Loucy (cell line): ENCODE results near the gene CPLANE1.

Source experiments
- H2AFZ ChIP-seq: fragments of 200-600 bp; sonication (generic); 2 replicates; pipeline ENCODE4 v1.6.0; 2016; ENCODE audit warnings: antibody characterized with exemption, mild to moderate bottlenecking, low read length, moderate library complexity
- H3F3A ChIP-seq: fragments of 200-600 bp; 2 replicates; pipeline ENCODE4 v1.6.0; 2016; ENCODE audit warnings: antibody characterized with exemption, low read depth, mild to moderate bottlenecking
- H3K27me3 ChIP-seq: fragments of 200-600 bp; sonication (generic); 2 replicates; pipeline ENCODE4 v1.6.1; 2014; ENCODE audit warnings: low read length, mild to moderate bottlenecking; ENCODE audit not compliant: insufficient read depth, poor library complexity, severe bottlenecking
- H3K36me3 ChIP-seq: fragments of 200-600 bp; sonication (generic); 2 replicates; pipeline ENCODE4 v1.6.1; 2016; ENCODE audit warnings: low read length; ENCODE audit not compliant: insufficient read depth
- H3K4me1 ChIP-seq: fragments of 200-600 bp; sonication (generic); 2 replicates; pipeline ENCODE4 v1.5.1; 2014; ENCODE audit warnings: low read length, mild to moderate bottlenecking; ENCODE audit not compliant: insufficient read depth, poor library complexity, severe bottlenecking
- H3K4me2 ChIP-seq: fragments of 200-600 bp; sonication (generic); 2 replicates; pipeline ENCODE4 v1.6.0; 2014; ENCODE audit warnings: antibody characterized with exemption, low read length, low read depth, mild to moderate bottlenecking; ENCODE audit not compliant: poor library complexity, severe bottlenecking
- H3K4me3 ChIP-seq: fragments of 200-600 bp; sonication (generic); 2 replicates; pipeline ENCODE4 v1.5.1; 2014; ENCODE audit warnings: low read length, mild to moderate bottlenecking, mixed read lengths; ENCODE audit not compliant: poor library complexity, severe bottlenecking
- H3K79me2 ChIP-seq: fragments of 200-600 bp; sonication (generic); 2 replicates; pipeline ENCODE4 v1.6.1; 2014; ENCODE audit warnings: low read length; ENCODE audit not compliant: insufficient read depth
- H3K9ac ChIP-seq: fragments of 200-600 bp; sonication (generic); 2 replicates; pipeline ENCODE4 v1.6.0; 2014; ENCODE audit warnings: mild to moderate bottlenecking, low read depth, low read length, moderate library complexity; ENCODE audit not compliant: poor library complexity, severe bottlenecking
- H3K9me2 ChIP-seq: fragments of 200-600 bp; sonication (generic); replicated peaks from 2 replicates; pipeline ENCODE4 v1.6.1; 2016; ENCODE audit warnings: low read depth, low read length, mixed read lengths
- H3K9me3 ChIP-seq: fragments of 200-600 bp; sonication (generic); 2 replicates; pipeline ENCODE4 v1.6.1; 2014; ENCODE audit warnings: mild to moderate bottlenecking, antibody characterized with exemption, low read length, low read depth; ENCODE audit not compliant: insufficient read depth
- H4K20me1 ChIP-seq: fragments of 200-600 bp; sonication (generic); 2 replicates; pipeline ENCODE4 v1.6.0; 2014; ENCODE audit warnings: antibody characterized with exemption, low read length, mild to moderate bottlenecking; ENCODE audit not compliant: insufficient read depth, poor library complexity, severe bottlenecking
- EZH2phosphoT487 ChIP-seq: fragments of 200-600 bp; IDR thresholded peaks from 2 replicates; pipeline ENCODE4 v1.6.1; 2018; ENCODE audit warnings: antibody characterized with exemption, mild to moderate bottlenecking, moderate library complexity, borderline replicate concordance
- TF ChIP-seq, protein P1 (sequence below): fragments of 200-600 bp; sonication (generic); conservative IDR thresholded peaks from 2 replicates; pipeline ENCODE4 v1.5.1; 2014; ENCODE audit warnings: mild to moderate bottlenecking, antibody characterized with exemption, low read length

CPLANE1 gene

GRCh38 chr5:37080697-37081096 is 168.5 kb downstream of the CPLANE1 start:
- Histone ChIP-seq H3K4me1 (peaks cover 9% of the 10 kb centered on the region), H3F3A (no peaks in the 10 kb centered on the region), H3K9me2 (no peaks in the 10 kb centered on the region), H4K20me1 (no peaks in the 10 kb centered on the region), H3K9ac (no peak overlapping the region), H3K79me2 (no peaks in the 10 kb centered on the region), H3K4me2 (no peak overlapping the region), H3K4me3 (no peak overlapping the region), H3K9me3 (no peaks in the 10 kb centered on the region), H3K36me3 (no peaks in the 10 kb centered on the region), H3K27me3 (no peaks in the 10 kb centered on the region), H2AFZ (no peak overlapping the region)
- TF ChIP-seq, protein P1, sequence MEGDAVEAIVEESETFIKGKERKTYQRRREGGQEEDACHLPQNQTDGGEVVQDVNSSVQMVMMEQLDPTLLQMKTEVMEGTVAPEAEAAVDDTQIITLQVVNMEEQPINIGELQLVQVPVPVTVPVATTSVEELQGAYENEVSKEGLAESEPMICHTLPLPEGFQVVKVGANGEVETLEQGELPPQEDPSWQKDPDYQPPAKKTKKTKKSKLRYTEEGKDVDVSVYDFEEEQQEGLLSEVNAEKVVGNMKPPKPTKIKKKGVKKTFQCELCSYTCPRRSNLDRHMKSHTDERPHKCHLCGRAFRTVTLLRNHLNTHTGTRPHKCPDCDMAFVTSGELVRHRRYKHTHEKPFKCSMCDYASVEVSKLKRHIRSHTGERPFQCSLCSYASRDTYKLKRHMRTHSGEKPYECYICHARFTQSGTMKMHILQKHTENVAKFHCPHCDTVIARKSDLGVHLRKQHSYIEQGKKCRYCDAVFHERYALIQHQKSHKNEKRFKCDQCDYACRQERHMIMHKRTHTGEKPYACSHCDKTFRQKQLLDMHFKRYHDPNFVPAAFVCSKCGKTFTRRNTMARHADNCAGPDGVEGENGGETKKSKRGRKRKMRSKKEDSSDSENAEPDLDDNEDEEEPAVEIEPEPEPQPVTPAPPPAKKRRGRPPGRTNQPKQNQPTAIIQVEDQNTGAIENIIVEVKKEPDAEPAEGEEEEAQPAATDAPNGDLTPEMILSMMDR = no peak
- TF ChIP-seq EZH2phosphoT487 = no peak

GRCh38 chr5:37077146-37077545 is 172.0 kb downstream of the CPLANE1 start:
- no peak overlapping the region for H3K9ac ChIP-seq
- H3K4me3 ChIP-seq = no peak overlapping the region
- H3K4me1 ChIP-seq = peaks cover 9% of the 10 kb centered on the region
- H3K4me2 ChIP-seq = no peak overlapping the region
- H3F3A ChIP-seq = no peaks in the 10 kb centered on the region
- no peaks in the 10 kb centered on the region for H3K27me3 ChIP-seq
- no peaks in the 10 kb centered on the region for H3K36me3 ChIP-seq
- no peaks in the 10 kb centered on the region for H4K20me1 ChIP-seq
- no peaks in the 10 kb centered on the region for H3K9me3 ChIP-seq
- TF ChIP-seq, protein P1 = no peak
- no peak for TF ChIP-seq EZH2phosphoT487
- H3K79me2 ChIP-seq = no peaks in the 10 kb centered on the region
- H2AFZ ChIP-seq = no peak overlapping the region
- H3K9me2 ChIP-seq = no peaks in the 10 kb centered on the region

- Histone ChIP-seq H3K79me2 (no peaks in the 10 kb centered on the region), H3K4me1 (peaks cover 5% of the 10 kb centered on the region), H3K4me3 (no peak overlapping the region), H4K20me1 (no peaks in the 10 kb centered on the region), H3F3A (no peaks in the 10 kb centered on the region), H3K9me3 (no peaks in the 10 kb centered on the region), H2AFZ (no peak overlapping the region), H3K36me3 (no peaks in the 10 kb centered on the region), H3K27me3 (no peaks in the 10 kb centered on the region), H3K9ac (no peak overlapping the region), H3K9me2 (no peaks in the 10 kb centered on the region), H3K4me2 (no peak overlapping the region)
- TF ChIP-seq, protein P1 = no peak
Measured at GRCh38 chr5:37075399-37075950, 173.7 kb downstream of the CPLANE1 start.
